GM23338 (cell line): ENCODE results near the gene CFAP97. TPM values are rescaled to one million over a fixed set of nuclear protein-coding genes. Genes with fewer than 3 reads are reported as not detected.
A peak's percentile ranks its signal among the peaks of the same experiment; 100 is the strongest.

ENCODE experiments used
- ATAC-seq: fragments of 200-7000 bp; cut with Tn5 transposase; 3 replicates; pipeline ENCODE4 v1.9.1; 2020
- DNase-seq: peaks from one replicate; pipeline ENCODE4 v3.0.0-alpha.2; 2015; ENCODE audit warnings: low spot score
- H2AFZ ChIP-seq: fragments of 200-600 bp; sonication (generic); 2 replicates; pipeline ENCODE4 v1.8.0; 2016; ENCODE audit warnings: antibody characterized with exemption, mild to moderate bottlenecking, moderate library complexity
- H3F3A ChIP-seq: fragments of 200-600 bp; sonication (generic); replicated peaks from 2 replicates; pipeline ENCODE4 v1.8.0; 2017; ENCODE audit warnings: antibody characterized with exemption, mixed run types, low read depth
- H3K27ac ChIP-seq: fragments of 200-600 bp; sonication (generic); 2 replicates; pipeline ENCODE4 v1.6.1; 2016; ENCODE audit warnings: low read depth
- H3K27me3 ChIP-seq: fragments of 200-600 bp; sonication (generic); 2 replicates; pipeline ENCODE4 v1.8.0; 2016; ENCODE audit warnings: mild to moderate bottlenecking, mixed run types, moderate library complexity; ENCODE audit not compliant: insufficient read depth
- H3K36me3 ChIP-seq: fragments of 200-600 bp; sonication (generic); 2 replicates; pipeline ENCODE4 v1.8.0; 2016; ENCODE audit warnings: mild to moderate bottlenecking; ENCODE audit not compliant: insufficient read depth
- H3K4me1 ChIP-seq: fragments of 200-600 bp; sonication (generic); 2 replicates; pipeline ENCODE4 v1.8.0; 2016; ENCODE audit warnings: mild to moderate bottlenecking, moderate library complexity; ENCODE audit not compliant: insufficient read depth
- H3K4me2 ChIP-seq: fragments of 200-600 bp; sonication (generic); 2 replicates; pipeline ENCODE4 v1.7.1; 2017; ENCODE audit warnings: mixed run types
- H3K4me3 ChIP-seq: fragments of 200-600 bp; sonication (generic); 2 replicates; pipeline ENCODE4 v1.6.1; 2016; ENCODE audit warnings: mixed run types
- H3K79me2 ChIP-seq: fragments of 200-600 bp; sonication (generic); replicated peaks from 2 replicates; pipeline ENCODE4 v1.8.0; 2017; ENCODE audit warnings: mild to moderate bottlenecking; ENCODE audit not compliant: insufficient read depth
- H3K9me2 ChIP-seq: fragments of 200-600 bp; sonication (generic); 2 replicates; pipeline ENCODE4 v1.8.0; 2017; ENCODE audit not compliant: insufficient read depth
- H4K20me1 ChIP-seq: fragments of 200-600 bp; sonication (generic); replicated peaks from 2 replicates; pipeline ENCODE4 v1.8.0; 2017; ENCODE audit warnings: mild to moderate bottlenecking; ENCODE audit not compliant: insufficient read depth
- H3K27ac Mint-ChIP-seq: 2 replicates; pipeline ENCODE4 v1.8.0; 2020; ENCODE audit warnings: inconsistent platforms, mild to moderate bottlenecking, moderate library complexity, mixed read lengths
- H3K27me3 Mint-ChIP-seq: 3 replicates; pipeline ENCODE4 v1.8.0; 2022; ENCODE audit warnings: low read depth, mild to moderate bottlenecking, moderate library complexity, mixed read lengths, inconsistent platforms; ENCODE audit not compliant: insufficient read depth, poor library complexity
- H3K36me3 Mint-ChIP-seq: 3 replicates; pipeline ENCODE4 v1.8.0; 2021; ENCODE audit warnings: low read depth, mild to moderate bottlenecking, inconsistent platforms, moderate library complexity, mixed read lengths
- H3K4me1 Mint-ChIP-seq: 3 replicates; pipeline ENCODE4 v1.8.0; 2020; ENCODE audit warnings: mild to moderate bottlenecking, inconsistent platforms, mixed read lengths
- H3K4me3 Mint-ChIP-seq: 3 replicates; pipeline ENCODE4 v1.8.0; 2021; ENCODE audit warnings: moderate library complexity, mild to moderate bottlenecking, inconsistent platforms, mixed read lengths
- H3K9me3 Mint-ChIP-seq: 3 replicates; pipeline ENCODE4 v1.8.0; 2020; ENCODE audit warnings: moderate library complexity, mild to moderate bottlenecking, inconsistent platforms, mixed read lengths
- CREB1 ChIP-seq: fragments of 250-450 bp; sonication (Bioruptor Pico); IDR thresholded peaks from 2 replicates; pipeline ENCODE4 v1.5.0; 2020; ENCODE audit warnings: low read depth, mild to moderate bottlenecking, moderate library complexity
- CTCF ChIP-seq, 2 experiments: fragments of 200-600 bp in 1 of 2; sonication (generic) in 1 of 2; conservative IDR thresholded peaks; 2 replicates each; pipeline versions ENCODE4 v1.5.1 to v1.6.1; 2016 to 2017; ENCODE audit warnings: antibody characterized with exemption in 2 of 2, low read depth in 2 of 2, mild to moderate bottlenecking in 2 of 2, moderate library complexity in 1 of 2
- ETS1 ChIP-seq: IDR thresholded peaks from 2 replicates; pipeline ENCODE4 v1.6.1; 2016; ENCODE audit warnings: antibody characterized with exemption
- ZNF331 ChIP-seq: fragments of 250-450 bp; sonication (Bioruptor Pico); IDR thresholded peaks from 2 replicates; pipeline ENCODE4 v1.5.0; 2020; ENCODE audit warnings: low read depth, mild to moderate bottlenecking, moderate library complexity
- polyA plus RNA-seq: library from polyadenylated mRNA; unstranded; fragments of >200 nt; fragmentation: Nextera tagmentation; extraction: Ambion mirVana; gene quantifications from 2 replicates; pipeline ENCODE4 v1.2.1, GENCODE V29; 2016
- total RNA-seq: library from RNA; depleted of rRNA; stranded (reverse); fragments of >200 nt; shearing (Covaris generic); gene quantifications from 2 replicates; pipeline ENCODE4 v1.2.3, GENCODE V29; 2014
- TF ChIP-seq, protein P1 (sequence below): fragments of 250-450 bp; sonication (Bioruptor Pico); IDR thresholded peaks from 2 replicates; pipeline ENCODE4 v1.5.0; 2020; ENCODE audit warnings: mild to moderate bottlenecking, moderate library complexity

The CFAP97 gene
- total and polyA plus RNA-seq, 2 experiments from 2014 or later: 37.7 to 73.3 TPM

DNA sequence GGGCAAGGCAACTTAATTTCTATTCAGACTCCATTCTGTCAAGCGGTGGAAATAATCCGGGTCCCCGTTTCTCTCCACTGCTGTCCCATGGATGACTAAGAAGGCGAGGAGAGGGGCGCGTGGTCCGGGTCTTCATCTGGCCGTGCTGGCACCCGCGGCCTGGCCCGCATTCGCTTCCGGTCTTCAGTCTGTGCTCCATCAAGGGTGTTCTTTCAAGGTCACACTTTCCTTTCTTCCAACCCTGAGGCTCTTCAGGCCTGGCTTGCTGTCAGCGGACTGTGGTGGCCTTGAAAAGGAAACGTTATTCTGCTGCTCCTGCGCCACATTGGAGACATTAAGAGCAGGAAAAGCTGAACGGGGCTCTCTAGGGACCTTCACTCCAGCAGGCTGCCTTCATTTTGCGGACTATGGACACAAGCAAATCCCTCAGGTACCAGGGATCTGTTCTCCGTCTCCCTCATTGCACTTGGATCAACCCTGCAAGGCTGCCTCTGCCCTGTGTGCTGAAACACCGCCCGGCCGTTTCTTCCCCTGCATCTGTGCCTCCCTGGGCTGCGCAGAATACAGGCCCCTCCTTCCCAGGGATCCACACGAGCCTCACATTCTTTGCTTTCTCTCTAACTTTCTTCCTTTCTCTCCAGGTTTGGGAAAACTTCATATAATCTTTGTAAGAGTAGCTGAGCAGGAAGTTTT lies 66.4 kb downstream of the CFAP97 start:
- DNase-seq: peak; percentile 24
- H3K4me1 Mint-ChIP-seq: peaks cover 7% of the 10 kb centered on the region
- Histone ChIP-seq H3K9me2 (no peaks in the 10 kb centered on the region), H3K27me3 (no peaks in the 10 kb centered on the region), H3K4me2 (no peak overlapping the region), H2AFZ (peak overlapping the region; percentile 69; the same call in 1 of the 2 replicates), H3F3A (peaks cover 4% of the 10 kb centered on the region; the same call in 1 of the 2 replicates), H3K79me2 (no peaks in the 10 kb centered on the region), H4K20me1 (no peaks in the 10 kb centered on the region), H3K4me1 (peaks cover 8% of the 10 kb centered on the region), H3K36me3 (no peaks in the 10 kb centered on the region), H3K27ac (no peak overlapping the region), H3K4me3 (no peak overlapping the region)
- H3K27me3 Mint-ChIP-seq: peaks cover 11% of the 10 kb centered on the region
- peak; percentile 48 for ATAC-seq
- no peak overlapping the region for H3K27ac Mint-ChIP-seq
- H3K9me3 Mint-ChIP-seq: no peaks in the 10 kb centered on the region
- H3K4me3 Mint-ChIP-seq: no peak overlapping the region
- no peak for TF ChIP-seq ETS1
- no peaks in the 10 kb centered on the region for H3K36me3 Mint-ChIP-seq

- Mint-ChIP-seq H3K4me3 (no peak overlapping the region), H3K9me3 (no peaks in the 10 kb centered on the region), H3K4me1 (peaks cover 15% of the 10 kb centered on the region), H3K27ac (no peak overlapping the region), H3K27me3 (peaks cover 15% of the 10 kb centered on the region), H3K36me3 (peaks cover 4% of the 10 kb centered on the region; the same call in 2 of the 3 replicates)
- Histone ChIP-seq H3K9me2 (no peaks in the 10 kb centered on the region), H3K4me2 (no peak overlapping the region), H3K4me3 (no peak overlapping the region), H3K4me1 (peaks cover 5% of the 10 kb centered on the region; the same call in 1 of the 2 replicates), H3F3A (no peaks in the 10 kb centered on the region; the same call in 1 of the 2 replicates), H4K20me1 (no peaks in the 10 kb centered on the region), H3K36me3 (no peaks in the 10 kb centered on the region), H2AFZ (no peak overlapping the region), H3K27me3 (peaks cover 11% of the 10 kb centered on the region), H3K79me2 (no peaks in the 10 kb centered on the region), H3K27ac (no peak overlapping the region)
- TF ChIP-seq CTCF (conservative IDR thresholded peaks at IDR 0.05; ENCODE audit: low read depth in 2 of 2) (peak; percentile 70 to 97), CREB1 (no peak), ZNF331 (CRISPR knock-in tag) (no peak), ETS1 (no peak)
- TF ChIP-seq, protein P1, sequence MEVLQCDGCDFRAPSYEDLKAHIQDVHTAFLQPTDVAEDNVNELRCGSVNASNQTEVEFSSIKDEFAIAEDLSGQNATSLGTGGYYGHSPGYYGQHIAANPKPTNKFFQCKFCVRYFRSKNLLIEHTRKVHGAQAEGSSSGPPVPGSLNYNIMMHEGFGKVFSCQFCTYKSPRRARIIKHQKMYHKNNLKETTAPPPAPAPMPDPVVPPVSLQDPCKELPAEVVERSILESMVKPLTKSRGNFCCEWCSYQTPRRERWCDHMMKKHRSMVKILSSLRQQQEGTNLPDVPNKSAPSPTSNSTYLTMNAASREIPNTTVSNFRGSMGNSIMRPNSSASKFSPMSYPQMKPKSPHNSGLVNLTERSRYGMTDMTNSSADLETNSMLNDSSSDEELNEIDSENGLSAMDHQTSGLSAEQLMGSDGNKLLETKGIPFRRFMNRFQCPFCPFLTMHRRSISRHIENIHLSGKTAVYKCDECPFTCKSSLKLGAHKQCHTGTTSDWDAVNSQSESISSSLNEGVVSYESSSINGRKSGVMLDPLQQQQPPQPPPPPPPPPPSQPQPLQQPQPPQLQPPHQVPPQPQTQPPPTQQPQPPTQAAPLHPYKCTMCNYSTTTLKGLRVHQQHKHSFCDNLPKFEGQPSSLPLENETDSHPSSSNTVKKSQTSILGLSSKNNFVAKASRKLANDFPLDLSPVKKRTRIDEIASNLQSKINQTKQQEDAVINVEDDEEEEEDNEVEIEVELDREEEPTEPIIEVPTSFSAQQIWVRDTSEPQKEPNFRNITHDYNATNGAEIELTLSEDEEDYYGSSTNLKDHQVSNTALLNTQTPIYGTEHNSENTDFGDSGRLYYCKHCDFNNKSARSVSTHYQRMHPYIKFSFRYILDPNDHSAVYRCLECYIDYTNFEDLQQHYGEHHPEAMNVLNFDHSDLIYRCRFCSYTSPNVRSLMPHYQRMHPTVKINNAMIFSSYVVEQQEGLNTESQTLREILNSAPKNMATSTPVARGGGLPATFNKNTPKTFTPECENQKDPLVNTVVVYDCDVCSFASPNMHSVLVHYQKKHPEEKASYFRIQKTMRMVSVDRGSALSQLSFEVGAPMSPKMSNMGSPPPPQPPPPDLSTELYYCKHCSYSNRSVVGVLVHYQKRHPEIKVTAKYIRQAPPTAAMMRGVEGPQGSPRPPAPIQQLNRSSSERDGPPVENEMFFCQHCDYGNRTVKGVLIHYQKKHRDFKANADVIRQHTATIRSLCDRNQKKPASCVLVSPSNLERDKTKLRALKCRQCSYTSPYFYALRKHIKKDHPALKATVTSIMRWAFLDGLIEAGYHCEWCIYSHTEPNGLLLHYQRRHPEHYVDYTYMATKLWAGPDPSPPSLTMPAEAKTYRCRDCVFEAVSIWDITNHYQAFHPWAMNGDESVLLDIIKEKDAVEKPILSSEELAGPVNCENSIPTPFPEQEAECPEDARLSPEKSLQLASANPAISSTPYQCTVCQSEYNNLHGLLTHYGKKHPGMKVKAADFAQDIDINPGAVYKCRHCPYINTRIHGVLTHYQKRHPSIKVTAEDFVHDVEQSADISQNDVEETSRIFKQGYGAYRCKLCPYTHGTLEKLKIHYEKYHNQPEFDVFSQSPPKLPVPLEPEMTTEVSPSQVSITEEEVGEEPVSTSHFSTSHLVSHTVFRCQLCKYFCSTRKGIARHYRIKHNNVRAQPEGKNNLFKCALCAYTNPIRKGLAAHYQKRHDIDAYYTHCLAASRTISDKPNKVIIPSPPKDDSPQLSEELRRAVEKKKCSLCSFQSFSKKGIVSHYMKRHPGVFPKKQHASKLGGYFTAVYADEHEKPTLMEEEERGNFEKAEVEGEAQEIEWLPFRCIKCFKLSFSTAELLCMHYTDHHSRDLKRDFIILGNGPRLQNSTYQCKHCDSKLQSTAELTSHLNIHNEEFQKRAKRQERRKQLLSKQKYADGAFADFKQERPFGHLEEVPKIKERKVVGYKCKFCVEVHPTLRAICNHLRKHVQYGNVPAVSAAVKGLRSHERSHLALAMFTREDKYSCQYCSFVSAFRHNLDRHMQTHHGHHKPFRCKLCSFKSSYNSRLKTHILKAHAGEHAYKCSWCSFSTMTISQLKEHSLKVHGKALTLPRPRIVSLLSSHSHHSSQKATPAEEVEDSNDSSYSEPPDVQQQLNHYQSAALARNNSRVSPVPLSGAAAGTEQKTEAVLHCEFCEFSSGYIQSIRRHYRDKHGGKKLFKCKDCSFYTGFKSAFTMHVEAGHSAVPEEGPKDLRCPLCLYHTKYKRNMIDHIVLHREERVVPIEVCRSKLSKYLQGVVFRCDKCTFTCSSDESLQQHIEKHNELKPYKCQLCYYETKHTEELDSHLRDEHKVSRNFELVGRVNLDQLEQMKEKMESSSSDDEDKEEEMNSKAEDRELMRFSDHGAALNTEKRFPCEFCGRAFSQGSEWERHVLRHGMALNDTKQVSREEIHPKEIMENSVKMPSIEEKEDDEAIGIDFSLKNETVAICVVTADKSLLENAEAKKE (CRISPR knock-in tag): no peak
- peak; percentile 73 for ATAC-seq
- DNase-seq: peak; percentile 80
Measured at GRCh38 chr4:185134307-185134869, 69.4 kb downstream of the CFAP97 start.
